SKM-1 (cell line): Measurements from ENCODE around the gene SLC4A5.
A peak's percentile ranks its signal among the peaks of the same experiment; 100 is the strongest.
"Not testable (repeated sequence)": the region's sequence is repeated elsewhere in the genome, so short reads cannot be mapped to it uniquely, and the experiment has no call there.

ENCODE experiments used
- DNase-seq: peaks from one replicate; lab custom pipeline; 2025; ENCODE audit not compliant: unreplicated experiment; lab: John Stamatoyannopoulos, UW

Gene SLC4A5

GRCh38 chr2:74239346-74239745 is 103.9 kb downstream of the SLC4A5 start:
- no peak for DNase-seq

DNA sequence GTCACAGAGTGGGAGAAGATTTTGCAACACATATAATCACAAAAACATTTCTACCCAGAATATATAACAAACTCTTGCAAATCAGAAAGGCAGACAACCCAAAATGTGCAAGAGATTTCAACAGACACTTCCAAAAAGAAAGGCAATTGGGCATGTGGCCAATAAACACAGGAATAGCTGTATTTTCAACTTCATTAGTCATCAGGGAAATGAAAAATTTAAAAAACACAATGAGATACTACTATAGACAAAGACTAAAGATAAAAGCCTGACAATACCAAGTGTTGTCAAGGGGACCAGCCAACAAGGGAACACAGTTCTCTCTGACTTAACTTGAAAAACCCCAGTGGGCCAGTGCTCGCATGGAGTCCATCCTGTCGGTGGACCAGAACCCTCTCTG is 104.3 kb downstream of the SLC4A5 start:
- no peak for DNase-seq

DNA sequence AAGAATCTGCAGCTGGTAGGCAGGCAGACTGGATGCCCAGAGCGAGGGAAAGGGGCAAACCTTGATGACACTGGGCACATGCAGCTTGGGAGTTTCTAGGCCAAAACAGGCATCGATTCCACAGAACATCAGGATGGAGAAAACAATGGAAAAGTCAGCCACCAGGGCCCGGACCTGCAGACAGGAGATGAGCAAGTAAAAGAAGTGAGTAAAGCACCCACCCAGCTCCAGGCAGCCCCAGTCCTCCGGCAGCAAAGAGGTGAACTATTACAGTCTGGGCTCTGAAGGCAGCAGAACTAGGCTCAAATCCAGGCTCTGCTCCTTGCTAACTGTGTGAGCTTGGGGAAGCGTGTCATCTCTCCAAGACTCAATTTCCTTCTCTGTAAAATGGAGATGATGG is 108.2 kb downstream of the SLC4A5 start:
- no peak for DNase-seq

GRCh38 chr2:74233648-74234047 is 109.6 kb downstream of the SLC4A5 start:
- DNase-seq: no peak

GRCh38 chr2:74232426-74232825 is 110.8 kb downstream of the SLC4A5 start:
- no peak for DNase-seq

GRCh38 chr2:74229865-74230264 is 113.4 kb downstream of the SLC4A5 start:
- DNase-seq: not testable (repeated sequence)

GRCh38 chr2:74228772-74229171 is 114.4 kb downstream of the SLC4A5 start:
- no peak for DNase-seq

- no peak for DNase-seq
Observed at GRCh38 chr2:74227646-74228045, 115.6 kb downstream of the SLC4A5 start.

DNA sequence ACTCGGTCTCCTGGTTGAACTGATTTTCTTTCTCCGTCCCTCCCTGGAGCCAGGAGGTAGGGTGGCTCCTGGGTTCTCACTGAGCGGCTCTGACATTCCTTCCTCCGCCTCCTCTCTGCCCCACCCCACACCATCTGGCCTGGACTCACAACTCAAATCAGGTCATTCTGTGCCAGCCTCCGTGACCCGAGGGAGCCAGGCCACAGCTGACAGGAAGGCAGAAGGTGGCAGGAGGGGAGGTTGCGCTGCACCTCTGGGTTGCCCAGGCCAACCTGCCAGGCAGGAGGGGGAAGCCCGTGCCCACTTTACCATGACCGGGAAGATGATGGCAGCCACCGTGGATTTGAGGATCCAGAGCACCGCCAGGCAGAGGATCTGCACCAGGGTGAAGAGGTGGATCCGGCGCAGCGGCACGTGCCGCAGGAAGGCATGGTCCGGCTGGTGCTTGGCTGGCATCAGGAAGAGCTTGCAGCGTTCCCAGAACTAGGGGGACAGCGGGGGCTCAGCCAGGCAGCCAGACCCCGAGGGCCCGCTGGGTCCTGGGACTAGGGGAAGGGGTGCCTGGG is 116.5 kb downstream of the SLC4A5 start:
- DNase-seq: no peak

- DNase-seq: no peak
Observed at GRCh38 chr2:74225698-74226459, 117.3 kb downstream of the SLC4A5 start.

DNA sequence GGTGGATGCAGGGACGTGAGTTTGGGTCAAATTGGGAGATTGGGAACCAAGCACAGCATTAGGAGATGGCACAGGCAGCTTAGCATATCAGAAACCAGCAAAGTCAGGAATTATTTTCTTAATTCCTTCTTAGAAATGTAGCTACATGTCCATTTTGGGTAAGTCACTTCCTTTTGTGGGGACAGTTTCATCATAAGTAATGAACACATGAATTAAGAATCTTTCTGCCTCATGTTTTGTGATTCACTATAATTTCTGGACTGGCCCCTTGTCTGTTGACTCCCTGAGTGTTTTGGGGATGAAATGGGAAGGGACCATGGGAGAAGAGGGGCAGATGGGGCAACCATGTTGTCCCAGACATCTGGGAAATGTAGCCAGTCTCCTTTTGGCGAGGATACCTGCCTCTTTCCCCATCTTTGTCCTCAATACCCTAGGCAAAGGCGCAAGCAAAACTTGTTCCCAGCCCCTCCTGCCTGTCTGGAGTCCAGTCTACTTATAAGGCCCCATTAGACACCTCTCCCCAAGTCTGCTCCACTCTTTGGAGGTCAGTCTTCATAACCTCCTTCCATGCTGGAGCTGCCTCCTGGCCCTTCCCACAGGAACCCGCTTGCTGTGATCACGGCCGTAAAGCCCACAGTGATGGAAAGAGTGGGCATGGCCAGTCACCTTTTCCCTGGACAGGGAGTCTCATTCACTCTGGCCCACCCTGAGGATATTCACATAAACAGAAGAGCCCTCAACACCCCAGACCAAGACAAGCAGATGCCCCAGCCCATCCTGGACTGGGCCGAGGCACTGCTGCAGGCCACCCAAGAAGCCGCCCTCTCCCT is 119.1 kb downstream of the SLC4A5 start:
- DNase-seq: no peak

- DNase-seq: no peak
Observed at GRCh38 chr2:74222300-74222650, 120.9 kb downstream of the SLC4A5 start.

DNA sequence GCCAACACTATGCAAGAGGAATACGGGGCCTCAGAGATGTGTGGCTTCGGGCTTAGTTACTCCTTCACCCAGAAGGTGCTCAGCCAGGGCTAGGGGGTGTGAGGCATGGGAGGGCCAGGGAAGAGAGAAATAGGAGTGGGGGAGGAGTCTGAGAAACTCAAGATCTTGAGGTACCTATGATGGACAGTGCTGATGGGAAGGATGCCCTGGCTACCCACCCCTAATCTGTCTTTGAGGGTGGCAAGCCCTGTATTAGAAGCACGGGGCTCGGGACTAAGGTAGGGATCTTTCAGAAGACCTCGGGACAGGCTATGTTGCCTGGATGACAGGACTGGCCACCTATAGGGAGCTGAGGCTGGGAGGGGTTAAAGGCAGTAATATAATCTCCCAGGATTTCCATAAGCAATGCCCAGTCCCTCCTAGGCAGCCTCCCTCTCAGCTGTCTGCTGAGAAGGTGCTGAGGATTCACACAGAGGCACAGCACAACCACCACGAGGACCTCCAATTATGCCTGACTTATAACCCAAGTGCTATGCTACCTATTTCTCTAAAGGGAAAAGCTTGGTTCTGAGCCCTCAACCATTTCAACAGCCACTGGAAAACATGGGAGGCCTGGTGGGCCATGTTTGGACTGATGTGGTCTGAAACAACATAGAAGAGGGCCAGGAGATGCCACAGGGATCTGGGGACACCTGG is 121.5 kb downstream of the SLC4A5 start:
- DNase-seq: no peak

DNA sequence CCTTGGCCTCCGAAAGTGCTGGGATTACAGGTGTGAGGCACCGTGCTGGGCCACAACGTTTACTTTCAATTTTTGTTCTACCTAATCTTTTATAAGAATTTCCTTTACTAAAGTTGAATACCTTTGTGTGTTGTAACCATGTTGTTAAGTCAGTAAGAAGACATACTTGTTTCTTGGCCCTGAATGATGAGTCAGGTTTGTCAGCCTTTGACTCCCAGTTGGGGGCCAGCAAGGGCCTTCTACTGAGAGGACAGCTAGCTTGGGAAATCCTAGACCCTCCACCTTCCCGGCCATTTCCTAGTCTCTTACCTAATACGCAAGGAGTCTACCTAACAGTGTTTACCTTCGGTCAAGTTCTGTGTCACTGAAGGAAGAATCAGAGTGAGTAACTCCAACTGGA is 122.1 kb downstream of the SLC4A5 start:
- DNase-seq: no peak

DNA sequence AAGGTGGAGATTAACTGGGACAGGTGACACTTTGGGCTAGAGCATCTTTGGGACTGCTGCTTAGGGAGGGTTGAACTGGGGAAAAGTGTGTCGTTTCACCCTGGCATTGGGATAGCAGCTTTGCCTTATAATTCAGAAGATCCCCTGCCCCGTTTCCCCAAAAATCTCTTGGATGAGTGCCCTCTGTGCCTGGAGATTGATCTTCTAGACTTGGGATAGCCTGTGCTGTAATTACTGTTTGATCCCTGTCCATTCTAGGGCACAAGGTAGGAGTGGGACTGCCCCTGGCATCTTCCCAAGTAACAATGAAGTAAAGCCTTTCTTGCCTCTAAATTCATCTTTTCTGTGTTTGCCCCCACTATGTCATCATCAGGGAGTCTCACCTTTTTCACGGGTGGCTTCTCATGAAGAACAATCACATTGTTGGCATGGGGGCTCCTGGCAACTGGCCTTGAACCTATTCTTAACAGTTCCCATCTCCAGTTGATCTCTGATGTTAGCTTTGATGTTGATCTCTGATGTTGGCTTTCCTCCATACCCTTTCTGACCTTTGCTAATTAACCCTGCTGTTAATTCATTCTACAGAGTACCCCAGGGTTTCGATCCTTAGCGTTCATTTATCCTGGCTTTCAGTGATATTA is 123.2 kb downstream of the SLC4A5 start:
- no peak for DNase-seq

GRCh38 chr2:74216642-74217041 is 126.6 kb downstream of the SLC4A5 start:
- no peak for DNase-seq

GRCh38 chr2:74215771-74216170 is 127.4 kb downstream of the SLC4A5 start:
- not testable (repeated sequence) for DNase-seq

DNA sequence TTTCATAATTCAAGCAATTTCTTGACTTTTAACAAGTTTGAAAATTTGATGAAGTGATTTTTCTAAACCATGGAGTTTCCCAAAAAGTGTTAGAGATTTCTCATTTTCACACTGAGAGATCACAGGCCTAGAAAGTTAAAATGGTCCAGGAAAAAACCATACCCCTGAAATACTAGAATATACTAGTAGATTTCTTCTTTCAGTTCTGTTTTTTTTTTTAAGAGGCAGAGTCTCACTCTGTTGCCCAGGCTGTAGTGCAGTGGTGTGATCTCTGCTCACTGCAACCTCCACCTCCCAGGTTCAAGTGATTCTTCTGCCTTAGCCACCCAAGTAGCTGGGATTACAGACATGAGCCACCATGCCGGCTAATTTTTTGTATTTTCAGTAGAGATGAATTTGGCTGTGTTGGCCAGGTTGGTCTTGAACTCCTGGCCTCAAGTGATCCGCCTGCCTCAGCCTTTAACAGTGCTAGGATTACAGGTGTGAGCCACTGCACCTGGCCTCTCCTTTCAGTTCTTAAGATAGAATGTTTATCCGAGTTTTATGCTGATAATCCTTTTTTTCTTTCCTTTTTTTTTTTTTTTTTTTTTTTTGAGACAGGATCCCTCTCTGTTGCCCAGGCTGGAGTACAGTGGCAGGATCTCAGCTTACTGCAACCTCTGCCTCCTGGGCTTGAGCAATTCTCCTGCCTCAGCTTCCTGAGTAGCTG is 130.4 kb downstream of the SLC4A5 start:
- no peak for DNase-seq

DNA sequence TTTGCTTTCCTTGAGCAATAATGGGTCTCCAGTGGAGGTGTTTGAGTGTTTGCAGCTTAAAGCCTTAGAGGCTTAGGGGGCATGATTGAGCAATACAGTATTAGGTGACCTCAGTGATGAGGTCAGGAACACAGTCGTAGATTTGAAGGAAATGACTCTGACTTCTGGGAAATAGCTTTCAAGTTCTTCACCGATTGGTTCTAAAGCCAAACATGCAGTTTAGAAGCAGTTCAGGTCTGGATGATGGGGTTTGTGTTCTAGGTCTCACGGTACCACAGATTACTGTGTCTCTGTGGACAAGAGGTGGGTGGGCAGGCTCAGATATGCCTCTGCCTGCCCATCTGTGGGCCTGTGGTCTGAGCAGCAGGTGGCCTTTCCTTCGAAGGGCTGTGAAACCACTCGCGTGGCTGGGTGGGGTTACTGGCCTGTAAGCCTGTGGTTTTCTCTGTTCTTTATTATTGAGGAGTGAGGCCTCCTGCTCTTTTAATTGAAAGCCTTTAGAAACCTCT is 137.0 kb downstream of the SLC4A5 start:
- DNase-seq: peak; percentile 25

GRCh38 chr2:74205596-74205995 is 137.6 kb downstream of the SLC4A5 start:
- no peak for DNase-seq
